Ammon's horn (tissue), 1 donor: Measurements from ENCODE around the gene KDM4B.

ENCODE experiments used
- DNase-seq: peaks from one replicate; pipeline ENCODE4 v3.0.0-alpha.2; 2016; ENCODE audit warnings: low spot score

Gene KDM4B

GRCh38 chr19:5070930-5071329, 102.0 kb downstream of the KDM4B start:
- no peak for DNase-seq

- no peak for DNase-seq
Measured at GRCh38 chr19:5071579-5071978, 102.7 kb downstream of the KDM4B start.

- DNase-seq, result no peak
Measured at GRCh38 chr19:5072115-5072514, 103.2 kb downstream of the KDM4B start.

- no peak for DNase-seq
Measured at GRCh38 chr19:5073153-5073844, 104.4 kb downstream of the KDM4B start.

GRCh38 chr19:5074407-5074806, 105.5 kb downstream of the KDM4B start:
- DNase-seq, result no peak

GRCh38 chr19:5074830-5075394, 106.0 kb downstream of the KDM4B start:
- no peak for DNase-seq

- DNase-seq, result no peak
Measured at GRCh38 chr19:5075597-5075996, 106.7 kb downstream of the KDM4B start.

- no peak for DNase-seq
Measured at GRCh38 chr19:5076440-5077208, 107.7 kb downstream of the KDM4B start.

GRCh38 chr19:5077209-5077515, 108.2 kb downstream of the KDM4B start:
- no peak for DNase-seq

GRCh38 chr19:5078182-5078581, 109.3 kb downstream of the KDM4B start:
- peak; percentile 44 for DNase-seq

- DNase-seq, result peak; percentile 68
Measured at GRCh38 chr19:5078666-5079065, 109.8 kb downstream of the KDM4B start.

- no peak for DNase-seq
Measured at GRCh38 chr19:5079071-5079774, 110.3 kb downstream of the KDM4B start.

GRCh38 chr19:5080030-5080654, 111.2 kb downstream of the KDM4B start:
- DNase-seq, result peak; percentile 59

- no peak for DNase-seq
Measured at GRCh38 chr19:5080809-5081208, 111.9 kb downstream of the KDM4B start.

GRCh38 chr19:5081443-5082161, 112.7 kb downstream of the KDM4B start:
- no peak for DNase-seq

GRCh38 chr19:5083547-5083965, 114.6 kb downstream of the KDM4B start:
- no peak for DNase-seq

GRCh38 chr19:5085566-5085965, 116.7 kb downstream of the KDM4B start:
- DNase-seq, result no peak

GRCh38 chr19:5086230-5086629, 117.3 kb downstream of the KDM4B start:
- DNase-seq, result no peak

GRCh38 chr19:5086725-5087439, 118.0 kb downstream of the KDM4B start:
- DNase-seq, result no peak

GRCh38 chr19:5089283-5089682, 120.4 kb downstream of the KDM4B start:
- no peak for DNase-seq

GRCh38 chr19:5090465-5091017, 121.6 kb downstream of the KDM4B start:
- no peak for DNase-seq
